RCC 7860 (cell line): ENCODE data around the gene LHFPL6.

Source experiments
- DNase-seq: peaks from one replicate; pipeline ENCODE4 v3.0.0-alpha.2; 2015; ENCODE audit warnings: low spot score
- FAIRE-seq: peaks from 2 replicates; lab custom pipeline; 2012; peaks lifted over from hg19 to GRCh38; lab: Jason Lieb, UNC

The LHFPL6 gene

GRCh38 chr13:39557285-39557955 is 45.6 kb downstream of the LHFPL6 start:
- DNase-seq (no peak), FAIRE-seq (no peak)

GRCh38 chr13:39556866-39557265 is 46.1 kb downstream of the LHFPL6 start:
- DNase-seq: no peak
- FAIRE-seq: no peak

- no peak for FAIRE-seq
- DNase-seq: no peak
These were observed 48.6 kb downstream of the LHFPL6 start for GRCh38 chr13:39554371-39554770.

GRCh38 chr13:39552246-39552645 is 50.7 kb downstream of the LHFPL6 start:
- FAIRE-seq (no peak), DNase-seq (no peak)

GRCh38 chr13:39550931-39551330 is 52.1 kb downstream of the LHFPL6 start:
- FAIRE-seq (no peak), DNase-seq (no peak)

- no peak for FAIRE-seq
These were observed 55.9 kb downstream of the LHFPL6 start for GRCh38 chr13:39547108-39547507.

GRCh38 chr13:39542361-39542760 is 60.6 kb downstream of the LHFPL6 start:
- FAIRE-seq: no peak
- DNase-seq: no peak

More at GRCh38 chr13:39547108-39547507, 55.9 kb downstream of the LHFPL6 start:
- DNase-seq: no peak

- DNase-seq: no peak
- FAIRE-seq: no peak
These were observed 61.9 kb downstream of the LHFPL6 start for GRCh38 chr13:39540929-39541605.

GRCh38 chr13:39538816-39539790 is 63.9 kb downstream of the LHFPL6 start:
- no peak for FAIRE-seq
- DNase-seq: no peak

- DNase-seq: no peak
- no peak for FAIRE-seq
These were observed 66.1 kb downstream of the LHFPL6 start for GRCh38 chr13:39536906-39537305.

GRCh38 chr13:39536274-39536673 is 66.7 kb downstream of the LHFPL6 start:
- FAIRE-seq (no peak), DNase-seq (no peak)

GRCh38 chr13:39533651-39534150 is 69.3 kb downstream of the LHFPL6 start:
- no peak for DNase-seq
- no peak for FAIRE-seq

GRCh38 chr13:39531646-39532045 is 71.3 kb downstream of the LHFPL6 start:
- DNase-seq: no peak
- no peak for FAIRE-seq

GRCh38 chr13:39530916-39531315 is 72.1 kb downstream of the LHFPL6 start:
- DNase-seq: no peak
- FAIRE-seq: no peak

- no peak for DNase-seq
- FAIRE-seq: no peak
These were observed 74.4 kb downstream of the LHFPL6 start for GRCh38 chr13:39528661-39528980.

GRCh38 chr13:39527961-39528660 is 74.9 kb downstream of the LHFPL6 start:
- FAIRE-seq (peak; percentile 92), DNase-seq (peak; percentile 83)

GRCh38 chr13:39527301-39527700 is 75.7 kb downstream of the LHFPL6 start:
- FAIRE-seq (no peak), DNase-seq (no peak)

- DNase-seq: no peak
- no peak for FAIRE-seq
These were observed 76.5 kb downstream of the LHFPL6 start for GRCh38 chr13:39526499-39526898.

GRCh38 chr13:39525506-39525905 is 77.5 kb downstream of the LHFPL6 start:
- no peak for DNase-seq
- FAIRE-seq: no peak

- no peak for FAIRE-seq
These were observed 78.2 kb downstream of the LHFPL6 start for GRCh38 chr13:39524795-39525194.

GRCh38 chr13:39522329-39522728 is 80.7 kb downstream of the LHFPL6 start:
- FAIRE-seq (no peak), DNase-seq (no peak)

More at GRCh38 chr13:39524795-39525194, 78.2 kb downstream of the LHFPL6 start:
- no peak for DNase-seq
